Measurements from ENCODE around the gene PRKCE.

PRKCE gene

GRCh38 chr2:45707661-45708060 is 56.2 kb downstream of the PRKCE start:
- no peak for TF ChIP-seq CTCF (IDR thresholded peaks at IDR 0.05; ENCODE audit: borderline replicate concordance, control extremely low read depth, extremely low read depth, insufficient read depth, missing control alignments)
- in situ Hi-C loops (cut with MboI; ENCODE audit: low sequenced_read_pairs, unreplicated experiment): no loop called here
- DNase-seq (ENCODE audit: low spot score): no peak

- no peak for DNase-seq (ENCODE audit: low spot score)
- no peak for TF ChIP-seq CTCF (IDR thresholded peaks at IDR 0.05; ENCODE audit: borderline replicate concordance, control extremely low read depth, extremely low read depth, insufficient read depth, missing control alignments)
- in situ Hi-C loops (cut with MboI; ENCODE audit: low sequenced_read_pairs, unreplicated experiment): no loop called here
Measured at GRCh38 chr2:45708501-45708900, 57.0 kb downstream of the PRKCE start.

DNA sequence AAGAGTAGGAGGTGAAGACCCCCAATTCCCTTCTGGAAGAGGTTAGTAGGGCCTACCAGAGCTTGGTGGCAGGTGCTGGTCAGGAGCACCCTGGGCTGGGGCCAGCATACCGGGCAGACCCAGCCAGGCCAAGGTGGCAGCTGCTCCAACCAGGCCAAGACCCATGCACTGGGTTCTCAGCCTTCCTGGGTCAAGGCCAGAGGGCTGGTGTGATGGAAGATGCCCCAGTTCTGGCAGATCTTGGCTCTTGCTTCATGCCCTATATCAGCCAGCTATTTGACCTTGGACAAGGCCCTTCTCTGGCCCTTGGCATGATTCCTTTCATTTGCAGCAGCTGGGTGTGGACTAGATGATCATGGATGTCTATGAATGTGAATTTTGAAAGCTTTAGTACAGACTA is 57.7 kb downstream of the PRKCE start:
- DNase-seq (ENCODE audit: low spot score): no peak
- in situ Hi-C loops (cut with MboI; ENCODE audit: low sequenced_read_pairs, unreplicated experiment): no loop called here
- TF ChIP-seq CTCF (IDR thresholded peaks at IDR 0.05; ENCODE audit: borderline replicate concordance, control extremely low read depth, extremely low read depth, insufficient read depth, missing control alignments): no peak

- in situ Hi-C loops (cut with MboI; ENCODE audit: low sequenced_read_pairs, unreplicated experiment): no loop called here
- no peak for TF ChIP-seq CTCF (IDR thresholded peaks at IDR 0.05; ENCODE audit: borderline replicate concordance, control extremely low read depth, extremely low read depth, insufficient read depth, missing control alignments)
Measured at GRCh38 chr2:45710468-45710867, 59.0 kb downstream of the PRKCE start.

GRCh38 chr2:45711224-45711623 is 59.7 kb downstream of the PRKCE start:
- in situ Hi-C loops (cut with MboI; ENCODE audit: low sequenced_read_pairs, unreplicated experiment): no loop called here
- TF ChIP-seq CTCF (IDR thresholded peaks at IDR 0.05; ENCODE audit: borderline replicate concordance, control extremely low read depth, extremely low read depth, insufficient read depth, missing control alignments): no peak
- no peak for DNase-seq (ENCODE audit: low spot score)

More at GRCh38 chr2:45710468-45710867, 59.0 kb downstream of the PRKCE start:
- DNase-seq (ENCODE audit: low spot score): no peak

GRCh38 chr2:45712570-45712969 is 61.1 kb downstream of the PRKCE start:
- in situ Hi-C loops (cut with MboI; ENCODE audit: low sequenced_read_pairs, unreplicated experiment): no loop called here
- no peak for TF ChIP-seq CTCF (IDR thresholded peaks at IDR 0.05; ENCODE audit: borderline replicate concordance, control extremely low read depth, extremely low read depth, insufficient read depth, missing control alignments)
- no peak for DNase-seq (ENCODE audit: low spot score)

- in situ Hi-C loops (cut with MboI; ENCODE audit: low sequenced_read_pairs, unreplicated experiment): no loop called here
- TF ChIP-seq CTCF (IDR thresholded peaks at IDR 0.05; ENCODE audit: borderline replicate concordance, control extremely low read depth, extremely low read depth, insufficient read depth, missing control alignments): no peak
Measured at GRCh38 chr2:45713136-45713535, 61.7 kb downstream of the PRKCE start.

More at GRCh38 chr2:45713136-45713535, 61.7 kb downstream of the PRKCE start:
- no peak for DNase-seq (ENCODE audit: low spot score)
